HEK293 (cell line): ENCODE data around the gene HPS4.
A peak's percentile ranks its signal among the peaks of the same experiment; 100 is the strongest.

Experiments
- BCL11A ChIP-seq: fragments of 450-650 bp; formaldehyde crosslinking; IDR thresholded peaks from 2 replicates; pipeline ENCODE4 v1.5.1; 2016; ENCODE audit warnings: low read depth, missing biosample characterization, missing genetic modification characterization
- BCL11B ChIP-seq: fragments of 450-650 bp; formaldehyde crosslinking; IDR thresholded peaks from 2 replicates; pipeline ENCODE4 v1.5.1; 2016; ENCODE audit warnings: low read depth, missing biosample characterization, missing genetic modification characterization
- GLI2 ChIP-seq: fragments of 450-650 bp; formaldehyde crosslinking; IDR thresholded peaks from 2 replicates; pipeline ENCODE4; 2017; ENCODE audit warnings: missing biosample characterization, missing genetic modification characterization, low read depth, borderline replicate concordance
- IKZF3 ChIP-seq: fragments of 450-650 bp; IDR thresholded peaks from 2 replicates; pipeline ENCODE4 v1.5.0; 2018; ENCODE audit warnings: missing biosample characterization, mild to moderate bottlenecking, missing genetic modification characterization, moderate library complexity
- KLF9 ChIP-seq: fragments of 450-650 bp; formaldehyde crosslinking; IDR thresholded peaks from 2 replicates; pipeline ENCODE4 v1.5.1; 2016; ENCODE audit warnings: missing biosample characterization, missing genetic modification characterization, low read depth
- PBX3 ChIP-seq: sonication (generic); formaldehyde crosslinking; IDR thresholded peaks from 2 replicates; pipeline ENCODE4 v1.8.1; 2022; ENCODE audit warnings: mild to moderate bottlenecking, moderate library complexity, missing genetic modification reagents
- REPIN1 ChIP-seq: fragments of 450-650 bp; formaldehyde crosslinking; IDR thresholded peaks from 2 replicates; pipeline ENCODE4 v1.5.1; 2017; ENCODE audit warnings: missing biosample characterization, missing genetic modification characterization, low read depth
- SALL2 ChIP-seq: fragments of 450-650 bp; formaldehyde crosslinking; IDR thresholded peaks from 2 replicates; pipeline ENCODE4 v1.5.0; 2017; ENCODE audit warnings: missing biosample characterization, mild to moderate bottlenecking, missing genetic modification characterization, borderline replicate concordance
- SCRT2 ChIP-seq: fragments of 450-650 bp; formaldehyde crosslinking; IDR thresholded peaks from 2 replicates; pipeline ENCODE4 v1.5.1; 2016; ENCODE audit warnings: missing biosample characterization, missing genetic modification characterization
- SP3 ChIP-seq: fragments of 450-650 bp; formaldehyde crosslinking; IDR thresholded peaks from 2 replicates; pipeline ENCODE4 v1.5.1; 2016; ENCODE audit warnings: missing biosample characterization, missing genetic modification characterization
- SP7 ChIP-seq: fragments of 450-650 bp; formaldehyde crosslinking; IDR thresholded peaks from 2 replicates; pipeline ENCODE4 v1.5.1; 2016; ENCODE audit warnings: missing biosample characterization, missing genetic modification characterization
- YY1 ChIP-seq: fragments of 450-650 bp; formaldehyde crosslinking; IDR thresholded peaks from 2 replicates; pipeline ENCODE4 v1.5.1; 2018; ENCODE audit warnings: missing biosample characterization, missing genetic modification characterization
- ZBTB26 ChIP-seq: fragments of 450-650 bp; formaldehyde crosslinking; optimal IDR thresholded peaks from 2 replicates; pipeline ENCODE3; 2016; ENCODE audit warnings: missing biosample characterization, mild to moderate bottlenecking, missing genetic modification characterization
- ZBTB44 ChIP-seq: fragments of 450-650 bp; IDR thresholded peaks from 2 replicates; pipeline ENCODE4 v1.5.1; 2018; ENCODE audit warnings: missing biosample characterization, mild to moderate bottlenecking, missing genetic modification characterization
- ZEB2 ChIP-seq: fragments of 450-650 bp; formaldehyde crosslinking; IDR thresholded peaks from 2 replicates; pipeline ENCODE4 v1.5.1; 2016; ENCODE audit warnings: missing biosample characterization, missing genetic modification characterization
- ZNF121 ChIP-seq: fragments of 450-650 bp; formaldehyde crosslinking; IDR thresholded peaks from 2 replicates; pipeline ENCODE4 v1.5.1; 2016; ENCODE audit warnings: missing biosample characterization, missing genetic modification characterization
- ZNF223 ChIP-seq: fragments of 450-650 bp; formaldehyde crosslinking; IDR thresholded peaks from 2 replicates; pipeline ENCODE4 v1.5.1; 2016; ENCODE audit warnings: missing biosample characterization, missing genetic modification characterization
- ZNF350 ChIP-seq: fragments of 450-650 bp; formaldehyde crosslinking; IDR thresholded peaks from 2 replicates; pipeline ENCODE4 v1.5.0; 2017; ENCODE audit warnings: missing biosample characterization, mild to moderate bottlenecking, missing genetic modification characterization
- ZNF394 ChIP-seq: fragments of 450-650 bp; formaldehyde crosslinking; IDR thresholded peaks from 2 replicates; pipeline ENCODE4 v1.5.1; 2016; ENCODE audit warnings: missing biosample characterization, missing genetic modification characterization, mild to moderate bottlenecking, moderate library complexity, borderline replicate concordance
- ZNF629 ChIP-seq: fragments of 450-650 bp; formaldehyde crosslinking; IDR thresholded peaks from 2 replicates; pipeline ENCODE4 v1.5.1; 2017; ENCODE audit warnings: missing biosample characterization, missing genetic modification characterization
- ZNF777 ChIP-seq: fragments of 450-650 bp; formaldehyde crosslinking; IDR thresholded peaks from 2 replicates; pipeline ENCODE4 v1.5.1; 2017; ENCODE audit warnings: missing biosample characterization, missing genetic modification characterization, borderline replicate concordance
- TF ChIP-seq, protein P1 (sequence below): fragments of 450-650 bp; formaldehyde crosslinking; IDR thresholded peaks from 2 replicates; pipeline ENCODE4 v1.5.1; 2016; ENCODE audit warnings: missing biosample characterization, missing genetic modification characterization
- TF ChIP-seq, protein P2 (sequence below): fragments of 450-650 bp; formaldehyde crosslinking; IDR thresholded peaks from 2 replicates; pipeline ENCODE4 v1.5.1; 2016; ENCODE audit warnings: missing biosample characterization, missing genetic modification characterization
- TF ChIP-seq, protein P3 (sequence below): fragments of 450-650 bp; formaldehyde crosslinking; IDR thresholded peaks from 2 replicates; pipeline ENCODE4 v1.5.1; 2017; ENCODE audit warnings: missing biosample characterization, missing genetic modification characterization
- TF ChIP-seq, protein P4 (sequence below): fragments of 450-650 bp; formaldehyde crosslinking; IDR thresholded peaks from 2 replicates; pipeline ENCODE4 v1.5.1; 2016; ENCODE audit warnings: missing biosample characterization, missing genetic modification characterization, borderline replicate concordance

HPS4 gene

DNA sequence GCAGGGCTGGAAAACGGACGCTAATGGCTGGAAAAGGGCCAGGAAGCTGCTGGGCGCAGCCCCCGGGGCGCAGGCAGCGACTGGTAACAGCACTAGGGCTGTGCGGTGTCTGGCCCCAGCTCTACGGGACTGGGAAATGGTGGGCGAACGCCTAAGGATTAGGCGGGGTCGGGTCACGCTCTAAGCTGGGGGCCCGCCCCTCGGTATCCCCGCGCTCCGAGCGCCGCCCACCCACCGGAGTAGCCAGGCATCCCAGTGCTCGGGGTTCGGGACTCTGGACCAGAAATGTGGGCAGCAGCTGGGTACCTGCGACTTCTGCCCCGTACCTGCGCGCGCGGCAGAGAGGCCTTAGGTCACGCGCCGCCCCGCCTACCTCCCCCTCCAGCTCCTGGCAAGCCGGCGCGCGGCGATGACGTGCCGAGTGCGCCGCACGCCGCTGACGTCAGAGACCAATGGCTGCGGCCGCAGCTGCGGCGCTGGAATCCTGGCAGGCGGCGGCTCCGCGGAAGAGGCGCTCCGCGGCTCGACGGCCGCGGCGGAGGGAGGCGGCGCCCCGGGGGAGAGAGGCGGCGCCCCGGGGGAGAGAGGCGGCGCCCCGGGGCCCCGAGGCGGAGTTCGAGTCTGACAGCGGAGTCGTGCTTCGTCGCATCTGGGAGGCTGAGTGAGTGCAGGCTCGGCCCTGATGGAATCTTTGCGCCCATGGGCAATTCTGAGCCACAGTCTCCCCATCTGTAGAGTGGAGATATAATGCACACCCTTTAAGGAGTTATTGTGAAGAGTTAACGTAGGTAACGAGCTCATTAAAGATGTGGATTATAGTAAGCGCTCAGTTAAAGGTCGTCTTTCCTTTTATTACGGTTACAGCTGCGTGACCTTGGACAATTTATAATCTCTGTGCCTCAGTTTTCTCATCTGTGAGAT lies at the start of gene HPS4, which contains the start of gene SRRD (continued):
- TF ChIP-seq ZNF223 (tag by site-specific recombination) (0 out of 2 replicates have a peak, but pooled peaks have one; percentile 18), BCL11A (peak; percentile 50; the same call in 1 of the 2 replicates), SP3 (tag by site-specific recombination) (peak; percentile 93), SCRT2 (tag by site-specific recombination) (no peak), SP7 (tag by site-specific recombination) (peak; percentile 85), ZBTB44 (tag by site-specific recombination) (peak; percentile 54; the same call in 1 of the 2 replicates), IKZF3 (tag by site-specific recombination) (0 out of 2 replicates have a peak, but pooled peaks have one; percentile 31), ZNF777 (tag by site-specific recombination) (no peak), ZNF394 (tag by site-specific recombination) (peak; percentile 31; the same call in 1 of the 2 replicates), ZNF629 (tag by site-specific recombination) (peak; percentile 90), BCL11B (tag by site-specific recombination) (peak; percentile 74), YY1 (tag by site-specific recombination) (peak; percentile 92), PBX3 (CRISPR knock-in tag) (peak; percentile 94), ZNF350 (tag by site-specific recombination) (no peak), SALL2 (tag by site-specific recombination) (no peak; the same call in 1 of the 2 replicates), ZBTB26 (tag by site-specific recombination) (peak; percentile 96), GLI2 (no peak), KLF9 (tag by site-specific recombination) (peak; percentile 99), REPIN1 (tag by site-specific recombination) (peak; percentile 80; the same call in 1 of the 2 replicates), ZEB2 (tag by site-specific recombination) (peak; percentile 95), ZNF121 (tag by site-specific recombination) (0 out of 2 replicates have a peak, but pooled peaks have one; percentile 17)
- TF ChIP-seq, protein P1, sequence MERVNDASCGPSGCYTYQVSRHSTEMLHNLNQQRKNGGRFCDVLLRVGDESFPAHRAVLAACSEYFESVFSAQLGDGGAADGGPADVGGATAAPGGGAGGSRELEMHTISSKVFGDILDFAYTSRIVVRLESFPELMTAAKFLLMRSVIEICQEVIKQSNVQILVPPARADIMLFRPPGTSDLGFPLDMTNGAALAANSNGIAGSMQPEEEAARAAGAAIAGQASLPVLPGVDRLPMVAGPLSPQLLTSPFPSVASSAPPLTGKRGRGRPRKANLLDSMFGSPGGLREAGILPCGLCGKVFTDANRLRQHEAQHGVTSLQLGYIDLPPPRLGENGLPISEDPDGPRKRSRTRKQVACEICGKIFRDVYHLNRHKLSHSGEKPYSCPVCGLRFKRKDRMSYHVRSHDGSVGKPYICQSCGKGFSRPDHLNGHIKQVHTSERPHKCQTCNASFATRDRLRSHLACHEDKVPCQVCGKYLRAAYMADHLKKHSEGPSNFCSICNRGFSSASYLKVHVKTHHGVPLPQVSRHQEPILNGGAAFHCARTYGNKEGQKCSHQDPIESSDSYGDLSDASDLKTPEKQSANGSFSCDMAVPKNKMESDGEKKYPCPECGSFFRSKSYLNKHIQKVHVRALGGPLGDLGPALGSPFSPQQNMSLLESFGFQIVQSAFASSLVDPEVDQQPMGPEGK: peak; percentile 86
- TF ChIP-seq, protein P2, sequence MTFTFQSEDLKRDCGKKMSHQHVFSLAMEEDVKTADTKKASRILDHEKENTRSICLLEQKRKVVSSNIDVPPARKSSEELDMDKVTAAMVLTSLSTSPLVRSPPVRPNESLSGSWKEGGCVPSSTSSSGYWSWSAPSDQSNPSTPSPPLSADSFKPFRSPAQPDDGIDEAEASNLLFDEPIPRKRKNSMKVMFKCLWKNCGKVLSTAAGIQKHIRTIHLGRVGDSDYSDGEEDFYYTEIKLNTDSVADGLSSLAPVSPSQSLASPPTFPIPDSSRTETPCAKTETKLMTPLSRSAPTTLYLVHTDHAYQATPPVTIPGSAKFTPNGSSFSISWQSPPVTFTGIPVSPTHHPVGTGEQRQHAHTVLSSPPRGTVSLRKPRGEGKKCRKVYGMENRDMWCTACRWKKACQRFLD: no peak
- TF ChIP-seq, protein P3, sequence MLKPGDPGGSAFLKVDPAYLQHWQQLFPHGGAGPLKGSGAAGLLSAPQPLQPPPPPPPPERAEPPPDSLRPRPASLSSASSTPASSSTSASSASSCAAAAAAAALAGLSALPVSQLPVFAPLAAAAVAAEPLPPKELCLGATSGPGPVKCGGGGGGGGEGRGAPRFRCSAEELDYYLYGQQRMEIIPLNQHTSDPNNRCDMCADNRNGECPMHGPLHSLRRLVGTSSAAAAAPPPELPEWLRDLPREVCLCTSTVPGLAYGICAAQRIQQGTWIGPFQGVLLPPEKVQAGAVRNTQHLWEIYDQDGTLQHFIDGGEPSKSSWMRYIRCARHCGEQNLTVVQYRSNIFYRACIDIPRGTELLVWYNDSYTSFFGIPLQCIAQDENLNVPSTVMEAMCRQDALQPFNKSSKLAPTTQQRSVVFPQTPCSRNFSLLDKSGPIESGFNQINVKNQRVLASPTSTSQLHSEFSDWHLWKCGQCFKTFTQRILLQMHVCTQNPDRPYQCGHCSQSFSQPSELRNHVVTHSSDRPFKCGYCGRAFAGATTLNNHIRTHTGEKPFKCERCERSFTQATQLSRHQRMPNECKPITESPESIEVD (tag by site-specific recombination): no peak
- TF ChIP-seq, protein P4, sequence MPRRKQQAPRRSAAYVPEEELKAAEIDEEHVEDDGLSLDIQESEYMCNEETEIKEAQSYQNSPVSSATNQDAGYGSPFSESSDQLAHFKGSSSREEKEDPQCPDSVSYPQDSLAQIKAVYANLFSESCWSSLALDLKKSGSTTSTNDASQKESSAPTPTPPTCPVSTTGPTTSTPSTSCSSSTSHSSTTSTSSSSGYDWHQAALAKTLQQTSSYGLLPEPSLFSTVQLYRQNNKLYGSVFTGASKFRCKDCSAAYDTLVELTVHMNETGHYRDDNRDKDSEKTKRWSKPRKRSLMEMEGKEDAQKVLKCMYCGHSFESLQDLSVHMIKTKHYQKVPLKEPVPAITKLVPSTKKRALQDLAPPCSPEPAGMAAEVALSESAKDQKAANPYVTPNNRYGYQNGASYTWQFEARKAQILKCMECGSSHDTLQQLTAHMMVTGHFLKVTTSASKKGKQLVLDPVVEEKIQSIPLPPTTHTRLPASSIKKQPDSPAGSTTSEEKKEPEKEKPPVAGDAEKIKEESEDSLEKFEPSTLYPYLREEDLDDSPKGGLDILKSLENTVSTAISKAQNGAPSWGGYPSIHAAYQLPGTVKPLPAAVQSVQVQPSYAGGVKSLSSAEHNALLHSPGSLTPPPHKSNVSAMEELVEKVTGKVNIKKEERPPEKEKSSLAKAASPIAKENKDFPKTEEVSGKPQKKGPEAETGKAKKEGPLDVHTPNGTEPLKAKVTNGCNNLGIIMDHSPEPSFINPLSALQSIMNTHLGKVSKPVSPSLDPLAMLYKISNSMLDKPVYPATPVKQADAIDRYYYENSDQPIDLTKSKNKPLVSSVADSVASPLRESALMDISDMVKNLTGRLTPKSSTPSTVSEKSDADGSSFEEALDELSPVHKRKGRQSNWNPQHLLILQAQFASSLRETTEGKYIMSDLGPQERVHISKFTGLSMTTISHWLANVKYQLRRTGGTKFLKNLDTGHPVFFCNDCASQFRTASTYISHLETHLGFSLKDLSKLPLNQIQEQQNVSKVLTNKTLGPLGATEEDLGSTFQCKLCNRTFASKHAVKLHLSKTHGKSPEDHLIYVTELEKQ: peak; percentile 24; the same call in 1 of the 2 replicates
